ENCODE measurements around the gene LDLRAD3.

- TF ChIP-seq, protein P1, sequence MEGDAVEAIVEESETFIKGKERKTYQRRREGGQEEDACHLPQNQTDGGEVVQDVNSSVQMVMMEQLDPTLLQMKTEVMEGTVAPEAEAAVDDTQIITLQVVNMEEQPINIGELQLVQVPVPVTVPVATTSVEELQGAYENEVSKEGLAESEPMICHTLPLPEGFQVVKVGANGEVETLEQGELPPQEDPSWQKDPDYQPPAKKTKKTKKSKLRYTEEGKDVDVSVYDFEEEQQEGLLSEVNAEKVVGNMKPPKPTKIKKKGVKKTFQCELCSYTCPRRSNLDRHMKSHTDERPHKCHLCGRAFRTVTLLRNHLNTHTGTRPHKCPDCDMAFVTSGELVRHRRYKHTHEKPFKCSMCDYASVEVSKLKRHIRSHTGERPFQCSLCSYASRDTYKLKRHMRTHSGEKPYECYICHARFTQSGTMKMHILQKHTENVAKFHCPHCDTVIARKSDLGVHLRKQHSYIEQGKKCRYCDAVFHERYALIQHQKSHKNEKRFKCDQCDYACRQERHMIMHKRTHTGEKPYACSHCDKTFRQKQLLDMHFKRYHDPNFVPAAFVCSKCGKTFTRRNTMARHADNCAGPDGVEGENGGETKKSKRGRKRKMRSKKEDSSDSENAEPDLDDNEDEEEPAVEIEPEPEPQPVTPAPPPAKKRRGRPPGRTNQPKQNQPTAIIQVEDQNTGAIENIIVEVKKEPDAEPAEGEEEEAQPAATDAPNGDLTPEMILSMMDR (IDR thresholded peaks at IDR 0.05) = no peak
- no peak for TF ChIP-seq EZH2 (IDR thresholded peaks at IDR 0.05)
- no peak for TF ChIP-seq EZH2phosphoT487 (IDR thresholded peaks at IDR 0.05)
These were observed 62.7 kb downstream of the LDLRAD3 start for GRCh38 chr11:36006556-36006955.
